Effector CD4-positive, alpha-beta T cell (primary cell): ENCODE data around the gene RAVER2.
"Not testable (repeated sequence)": the region's sequence is repeated elsewhere in the genome, so short reads cannot be mapped to it uniquely, and the experiment has no call there.

ENCODE experiments used
- DNase-seq: peaks from one replicate; pipeline ENCODE4 v3.0.0-alpha.2; 2020

Gene RAVER2

DNA sequence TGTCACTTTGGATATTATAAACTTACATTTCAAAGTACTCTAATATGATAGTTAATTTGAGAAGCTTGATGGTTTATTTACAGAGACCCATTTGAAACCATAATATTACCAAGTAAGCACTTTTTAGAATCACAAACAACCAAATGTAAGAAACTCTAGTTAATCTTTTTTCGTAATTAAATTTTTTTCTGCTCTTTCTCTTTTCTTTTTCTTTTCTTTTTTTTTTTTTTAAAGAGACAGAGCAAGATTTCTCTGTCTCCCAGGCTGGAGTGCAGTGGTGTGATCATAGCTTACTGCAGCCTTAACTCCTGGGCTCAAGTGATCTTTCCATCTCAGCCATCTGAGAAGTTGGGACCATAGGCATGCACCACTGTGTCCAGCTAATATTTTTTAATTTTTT is 5.2 kb downstream of the RAVER2 start:
- DNase-seq = no peak

DNA sequence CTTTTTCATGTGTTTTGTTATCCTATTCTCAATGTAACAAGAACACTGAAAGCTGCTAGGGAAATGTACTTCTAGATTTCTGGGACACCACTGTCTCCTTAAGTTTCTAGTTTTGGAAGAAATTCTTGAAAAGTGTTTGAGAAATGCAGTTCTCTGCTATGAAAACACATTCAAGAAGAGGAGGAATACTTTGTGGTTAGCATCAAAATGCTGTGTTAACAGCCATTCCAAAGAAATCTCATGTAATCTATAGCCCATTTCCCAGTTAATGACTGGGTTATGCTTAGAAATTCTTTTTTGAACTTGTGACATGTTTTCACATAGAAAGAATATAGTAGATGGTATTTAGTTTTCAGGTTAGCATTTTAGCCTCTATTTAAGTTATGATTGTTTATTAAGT is 6.0 kb downstream of the RAVER2 start:
- DNase-seq = no peak

DNA sequence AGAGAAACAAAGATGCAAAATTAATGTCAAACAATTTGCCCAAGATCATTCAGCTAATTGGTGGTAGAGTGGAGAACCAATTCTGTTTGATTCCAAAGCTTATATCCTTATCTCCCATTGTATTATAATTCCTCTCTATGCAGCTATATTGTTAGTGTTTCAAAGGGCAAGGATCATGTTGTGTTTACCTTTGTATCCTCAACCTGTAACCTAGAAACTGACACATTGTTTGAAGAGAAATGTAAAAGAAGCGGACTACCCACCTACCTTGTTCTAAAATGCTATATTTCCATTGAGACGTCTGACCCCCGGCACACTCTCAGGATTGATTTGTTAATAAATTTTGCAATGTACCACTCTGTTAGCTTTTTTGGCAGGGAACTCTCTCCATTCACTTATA is 9.3 kb downstream of the RAVER2 start:
- DNase-seq = no peak

DNA sequence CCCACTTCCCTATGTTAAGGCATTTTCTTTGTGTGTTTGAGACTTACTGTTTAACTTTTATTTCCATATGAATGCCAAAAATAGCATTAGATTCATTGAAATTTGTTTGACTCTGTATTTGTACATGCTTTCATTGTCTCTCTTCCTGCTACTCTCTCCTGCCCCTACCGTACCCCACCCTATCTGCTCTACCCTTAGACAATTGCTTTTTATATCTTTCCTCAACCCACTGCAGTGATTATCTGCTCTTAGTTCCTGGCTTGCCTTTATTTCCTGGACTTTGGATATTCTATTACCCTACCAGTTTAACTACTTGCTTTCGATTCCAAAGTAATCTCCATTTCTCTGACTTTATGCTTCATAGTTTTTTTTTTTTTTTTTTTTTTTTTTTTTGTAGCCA is 10.5 kb downstream of the RAVER2 start:
- DNase-seq = no peak

DNA sequence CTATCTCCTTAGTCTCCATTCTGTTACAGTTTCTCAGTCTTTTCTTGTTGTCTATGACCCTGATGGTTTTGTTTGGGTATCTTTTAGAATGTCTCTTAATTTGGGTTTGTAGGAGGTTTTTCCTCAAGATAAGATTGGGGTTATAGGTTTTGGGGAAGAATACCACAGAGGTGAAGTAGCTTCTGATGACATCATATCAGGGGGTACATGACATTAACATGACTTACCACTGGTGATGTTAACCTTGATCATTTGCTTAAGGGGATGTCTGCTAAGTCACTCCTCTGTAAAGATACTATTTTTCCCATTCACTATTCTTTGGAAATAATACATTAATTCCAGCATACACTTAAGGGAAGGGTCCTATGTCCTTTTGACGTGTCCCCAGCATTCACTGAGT is 11.9 kb downstream of the RAVER2 start:
- no peak for DNase-seq

DNA sequence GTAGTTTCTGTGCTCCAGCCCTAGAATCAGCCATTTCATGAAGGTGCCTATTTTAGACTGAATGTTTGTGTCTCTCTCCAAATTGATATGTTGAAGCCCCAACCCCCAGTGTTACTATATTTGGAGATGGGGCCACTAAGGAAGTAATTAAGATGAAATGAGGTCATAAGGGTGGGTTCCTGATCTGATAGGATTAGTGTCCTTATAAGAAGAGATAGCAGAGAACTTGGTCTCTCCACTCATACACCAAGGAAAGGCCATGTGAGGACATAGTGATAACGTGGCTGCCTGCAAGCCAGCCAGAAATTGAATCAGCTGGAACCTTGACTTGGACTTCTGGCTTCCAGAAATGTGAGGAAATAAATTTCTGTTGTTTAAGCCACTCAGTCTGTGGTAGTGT is 12.3 kb downstream of the RAVER2 start:
- DNase-seq = no peak

DNA sequence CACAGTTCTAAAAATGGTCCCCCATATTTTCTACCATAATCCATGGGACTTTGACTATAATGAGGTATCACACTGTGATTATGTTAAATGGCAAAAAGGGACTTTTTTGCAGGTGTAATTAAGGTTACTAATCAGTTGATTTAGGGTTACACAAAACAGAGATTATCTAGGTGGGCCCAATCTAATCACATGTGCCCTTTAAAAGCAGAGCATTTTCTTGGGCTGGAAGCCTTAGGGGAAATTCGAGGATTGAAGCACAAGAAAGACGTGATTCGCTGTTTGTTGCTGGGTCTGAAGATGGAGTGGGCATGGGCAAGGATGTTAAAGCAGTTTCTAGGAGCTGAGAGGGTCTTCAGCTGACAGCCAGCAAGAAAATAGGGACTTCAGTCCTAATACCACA is 13.4 kb downstream of the RAVER2 start:
- DNase-seq = no peak

DNA sequence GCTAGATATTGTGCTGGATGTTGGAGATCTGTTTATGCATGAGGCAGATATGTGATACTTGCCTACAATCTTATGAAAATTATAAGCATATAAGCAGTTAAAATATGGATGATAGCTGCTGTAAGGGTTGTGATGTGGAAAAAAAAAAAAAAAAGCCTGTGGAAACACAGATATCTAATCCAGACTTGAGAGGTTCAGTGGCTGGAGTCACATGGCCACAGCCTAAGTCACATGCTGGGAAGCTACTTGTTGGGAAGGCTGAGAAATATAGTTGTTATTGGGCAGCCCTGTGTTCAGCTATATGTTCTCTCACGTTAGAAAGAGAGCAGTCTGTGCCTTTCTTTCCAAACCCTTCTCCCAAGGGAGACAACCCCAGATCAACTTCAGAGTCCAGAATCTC is 15.1 kb downstream of the RAVER2 start:
- no peak for DNase-seq

DNA sequence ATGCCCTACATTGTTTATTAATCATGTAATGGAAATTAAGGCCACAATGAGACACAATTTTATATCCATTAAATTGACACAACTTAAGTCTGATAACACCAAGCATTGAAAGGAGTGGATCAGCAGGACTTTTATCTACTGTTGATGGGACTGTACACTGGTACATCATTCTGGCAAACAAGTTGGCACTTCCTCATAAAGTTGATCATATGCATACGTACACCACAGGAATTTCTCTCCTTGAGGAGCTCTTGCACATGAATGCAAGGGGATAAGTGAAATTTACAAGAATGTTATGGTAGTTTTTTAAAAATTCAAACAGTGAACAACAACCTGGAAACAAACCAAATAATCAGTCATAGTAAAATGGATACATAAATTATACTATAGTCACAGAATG is 20.1 kb downstream of the RAVER2 start:
- no peak for DNase-seq

DNA sequence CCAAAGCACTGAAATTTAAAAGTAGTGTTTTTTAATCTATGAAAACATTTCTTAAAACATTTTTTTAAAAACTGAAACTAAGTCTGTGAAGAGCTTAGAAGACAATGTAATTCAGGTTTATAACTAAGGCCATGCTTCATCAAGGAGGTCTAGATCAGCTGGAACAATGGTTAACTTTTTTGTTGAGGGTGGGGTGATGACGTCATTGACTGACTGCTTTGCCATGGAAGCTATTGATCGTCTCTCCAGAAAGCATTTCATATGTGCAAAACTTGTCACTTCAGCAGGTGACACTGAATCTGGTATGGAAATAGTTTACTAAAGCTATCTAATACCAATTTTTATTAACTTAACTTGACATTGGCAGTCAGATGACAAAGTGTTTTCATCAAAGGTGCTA is 21.0 kb downstream of the RAVER2 start:
- no peak for DNase-seq

DNA sequence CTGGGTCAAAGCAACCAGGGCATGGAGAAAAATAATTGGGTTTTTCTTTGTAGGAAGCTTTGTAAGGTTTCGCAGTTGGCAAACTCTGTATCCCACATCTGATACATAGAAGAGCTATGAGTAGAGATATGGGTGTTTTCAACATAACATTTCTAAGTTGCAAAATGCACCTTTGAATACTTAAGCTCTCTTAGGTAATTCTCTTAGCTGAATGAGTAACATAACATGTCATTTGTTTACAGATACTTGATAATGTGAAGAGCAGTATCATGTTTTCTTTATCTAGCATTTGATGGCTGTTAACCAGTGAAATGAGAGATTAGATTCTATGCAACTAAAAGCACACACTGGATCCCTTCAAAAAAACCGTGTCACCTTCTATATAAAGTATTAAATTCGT is 21.6 kb downstream of the RAVER2 start:
- no peak for DNase-seq

DNA sequence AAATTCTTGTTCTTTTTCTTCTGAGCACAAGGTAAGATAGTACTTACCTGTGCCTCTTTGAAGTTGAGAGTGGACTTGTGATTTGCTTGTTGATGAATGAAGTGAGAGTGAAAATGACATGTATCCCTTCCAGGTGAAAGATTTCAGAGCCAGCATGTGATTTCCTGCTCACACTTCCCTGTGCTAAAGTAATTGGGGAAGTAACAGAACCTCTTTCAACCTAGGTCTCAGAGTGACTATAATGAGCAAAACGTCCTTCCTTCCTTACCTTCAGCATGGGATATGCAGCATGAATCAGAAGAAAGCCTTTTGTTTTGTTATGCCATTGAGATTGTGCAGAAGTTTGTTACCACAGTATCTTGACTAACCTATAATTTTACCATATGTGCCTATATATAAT is 24.6 kb downstream of the RAVER2 start:
- no peak for DNase-seq

DNA sequence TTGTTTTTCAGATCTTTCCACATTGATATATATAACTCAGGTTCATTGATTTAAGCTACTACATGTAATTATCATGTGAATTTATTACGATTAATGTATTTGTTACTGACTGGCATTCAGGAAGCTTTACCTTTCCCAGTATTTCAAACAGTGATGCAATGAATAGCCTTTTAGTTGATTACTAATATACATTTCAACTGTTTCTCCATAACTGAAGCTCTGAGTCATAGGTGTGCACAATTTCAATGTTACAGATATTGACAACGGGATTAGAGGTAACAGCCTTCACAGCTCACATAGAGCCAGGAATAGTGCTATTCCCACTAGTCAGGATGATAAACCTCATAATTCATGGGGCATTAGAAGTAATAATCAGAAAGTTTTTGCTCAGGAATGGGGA is 25.1 kb downstream of the RAVER2 start:
- no peak for DNase-seq

DNA sequence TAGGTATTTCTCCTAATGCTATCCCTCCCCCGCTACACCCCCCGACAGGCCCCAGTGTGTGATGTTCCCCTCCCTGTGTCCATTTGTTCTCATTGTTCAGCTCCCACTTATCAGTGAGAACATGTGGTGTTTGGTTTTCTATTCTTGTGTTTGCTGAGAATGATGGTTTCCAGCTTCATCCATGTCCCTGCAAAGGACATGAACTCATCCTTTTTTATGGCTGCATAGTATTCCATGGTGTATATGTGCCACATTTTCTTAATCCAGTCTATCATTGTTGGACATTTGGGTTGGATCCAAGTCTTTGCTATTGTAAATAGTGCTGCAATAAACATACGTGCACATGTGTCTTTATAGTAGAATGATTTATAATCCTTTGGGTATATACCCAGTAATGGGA is 28.4 kb downstream of the RAVER2 start:
- not testable (repeated sequence) for DNase-seq

DNA sequence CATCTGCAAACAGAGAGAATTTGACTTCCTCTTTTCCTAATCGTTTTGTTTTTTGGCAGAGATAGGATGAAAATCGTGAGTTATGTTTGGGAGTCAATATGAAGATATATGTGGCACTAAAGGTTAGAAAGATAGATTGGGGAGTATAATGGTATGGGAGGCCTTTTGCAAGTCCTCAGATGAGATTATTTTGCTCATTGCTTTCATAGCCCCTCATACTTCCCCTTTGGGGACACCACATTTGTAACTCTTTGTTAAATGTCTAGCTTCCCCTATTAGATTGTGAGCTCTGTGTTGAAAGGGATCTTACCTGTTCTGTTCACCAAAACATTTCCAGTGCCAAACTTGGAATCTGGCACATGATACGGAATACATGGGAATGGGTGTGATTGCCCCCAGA is 30.2 kb downstream of the RAVER2 start:
- no peak for DNase-seq

DNA sequence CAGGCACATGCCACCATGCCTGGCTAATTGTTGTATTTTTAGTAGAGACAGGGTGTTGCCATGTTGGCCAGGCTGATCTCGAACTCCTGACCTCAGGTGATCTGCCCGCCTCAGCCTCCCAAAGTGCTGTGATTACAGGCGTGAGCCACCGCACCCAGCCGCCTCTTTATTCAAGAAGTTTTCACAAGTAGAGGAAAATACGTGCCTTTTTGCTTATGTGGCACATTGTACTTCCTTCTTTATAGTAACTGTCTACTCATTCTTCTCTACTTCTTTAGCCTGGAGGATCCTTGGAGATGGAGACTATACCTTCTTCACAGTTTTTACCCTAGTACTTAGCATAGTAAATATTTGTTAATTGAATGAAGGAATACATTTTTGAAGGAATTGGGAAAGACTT is 37.2 kb downstream of the RAVER2 start:
- not testable (repeated sequence) for DNase-seq

DNA sequence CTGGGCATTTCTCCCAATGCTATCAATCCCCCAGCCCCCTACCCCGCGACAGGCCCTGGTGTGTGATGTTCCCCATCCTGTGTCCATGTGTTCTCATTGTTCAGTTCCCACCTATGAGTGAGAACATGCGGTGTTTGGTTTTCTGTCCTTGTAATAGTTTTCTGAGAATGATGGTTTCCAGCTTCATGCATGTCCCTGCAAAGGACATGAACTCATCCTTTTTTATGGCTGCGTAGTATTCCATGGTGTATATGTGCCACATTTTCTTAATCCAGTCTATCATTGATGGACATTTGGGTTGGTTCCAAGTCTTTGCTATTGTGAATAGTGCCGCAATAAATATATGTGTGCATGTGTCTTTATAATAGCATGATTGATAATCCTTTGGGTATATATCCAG is 38.0 kb downstream of the RAVER2 start:
- DNase-seq = not testable (repeated sequence)

DNA sequence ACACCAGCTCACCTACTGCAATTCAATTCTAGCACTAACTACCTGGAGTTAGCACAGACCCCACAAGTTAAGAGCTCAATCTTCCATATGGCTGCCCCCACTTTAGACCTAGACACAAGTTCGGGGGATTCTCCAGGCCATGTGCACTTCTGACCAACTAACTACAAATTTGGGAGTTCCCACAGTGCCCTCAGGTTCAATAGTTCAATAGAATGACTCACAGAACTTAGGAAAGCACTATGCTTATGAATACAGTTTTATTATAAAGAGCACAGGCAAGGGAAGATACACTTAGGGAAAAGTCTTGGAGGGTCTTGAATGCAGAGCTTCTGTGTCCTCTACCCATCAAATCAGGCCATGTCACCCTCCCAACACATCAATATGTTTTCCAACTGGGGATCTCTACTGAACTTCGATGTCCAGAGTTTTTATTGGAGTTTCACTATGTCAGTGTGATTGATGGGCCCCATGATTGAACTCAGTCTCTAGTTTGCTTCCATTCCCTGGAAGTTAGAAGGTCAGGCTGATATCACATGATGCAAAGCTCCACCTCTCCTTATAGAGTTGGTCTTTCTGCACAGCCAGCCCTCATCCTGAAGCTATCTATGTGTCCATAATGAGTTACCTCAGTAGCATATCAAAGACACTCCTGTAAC is 46.1 kb downstream of the RAVER2 start:
- DNase-seq = no peak

DNA sequence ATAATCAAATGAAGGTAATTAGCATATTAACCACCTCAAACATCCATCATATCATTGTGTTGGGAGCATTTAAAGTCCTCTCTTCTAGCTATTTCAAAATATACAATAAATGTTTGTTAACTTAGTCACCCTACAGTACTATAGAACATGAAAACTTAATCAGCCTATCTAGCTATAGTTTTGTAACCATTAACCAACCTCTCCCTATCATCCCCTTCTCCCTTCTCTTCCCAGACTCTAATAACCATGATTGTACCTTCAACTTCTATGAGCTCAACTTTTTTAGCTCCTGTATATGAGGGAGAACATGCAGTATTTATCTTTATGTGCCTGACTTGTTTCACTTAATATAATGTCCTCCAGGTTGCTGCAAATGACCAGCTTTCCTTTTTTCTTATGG is 54.0 kb downstream of the RAVER2 start:
- DNase-seq = no peak

DNA sequence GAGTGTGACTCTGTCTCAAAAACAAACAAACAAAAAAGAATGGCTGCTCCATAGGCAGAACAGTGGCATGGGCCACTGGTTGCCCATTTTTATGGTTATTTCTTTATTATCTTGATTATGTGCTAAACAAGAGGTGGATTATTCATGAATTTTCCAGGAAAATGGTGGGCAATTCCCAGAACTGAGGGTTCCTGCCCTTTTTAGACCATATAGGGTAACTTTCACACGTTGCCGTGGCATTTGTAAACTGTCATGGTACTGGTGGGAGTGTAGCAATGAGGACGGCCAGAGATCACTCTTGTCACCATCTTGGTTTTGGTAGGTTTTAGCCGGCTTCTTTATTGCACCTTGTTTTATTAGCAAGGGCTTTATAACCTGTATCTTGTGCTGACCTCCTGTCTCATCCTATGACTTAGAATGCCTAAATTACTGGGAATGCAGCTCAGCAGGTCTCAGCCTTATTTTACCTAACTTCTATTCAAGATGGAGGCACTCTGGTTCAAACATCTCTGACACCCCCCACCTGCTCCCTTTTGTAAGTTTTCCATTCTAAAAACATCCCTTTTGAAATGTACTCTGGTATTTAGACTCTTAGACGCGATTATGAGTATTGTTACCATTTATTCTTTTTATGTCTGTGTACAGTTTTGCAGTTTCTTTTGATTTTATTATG is 57.1 kb downstream of the RAVER2 start:
- DNase-seq = no peak

DNA sequence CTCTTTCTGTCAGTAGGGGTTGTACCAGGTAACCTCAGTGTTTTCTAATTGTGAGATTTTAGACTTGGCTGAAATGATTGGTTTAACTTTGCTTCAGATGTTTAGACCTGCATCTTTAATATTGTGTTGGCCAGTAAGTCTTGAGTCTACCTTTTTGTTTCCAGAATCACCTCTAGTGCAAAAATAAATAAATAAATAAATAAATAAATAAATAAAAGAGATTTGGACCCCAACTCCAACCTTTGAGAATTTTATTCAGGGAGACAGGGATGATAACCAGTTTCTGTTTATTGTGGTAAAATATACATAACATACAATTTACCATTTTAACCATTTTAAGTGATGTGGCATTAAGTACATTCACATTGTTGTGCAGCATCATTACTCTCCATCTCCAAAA is 64.4 kb downstream of the RAVER2 start:
- no peak for DNase-seq

DNA sequence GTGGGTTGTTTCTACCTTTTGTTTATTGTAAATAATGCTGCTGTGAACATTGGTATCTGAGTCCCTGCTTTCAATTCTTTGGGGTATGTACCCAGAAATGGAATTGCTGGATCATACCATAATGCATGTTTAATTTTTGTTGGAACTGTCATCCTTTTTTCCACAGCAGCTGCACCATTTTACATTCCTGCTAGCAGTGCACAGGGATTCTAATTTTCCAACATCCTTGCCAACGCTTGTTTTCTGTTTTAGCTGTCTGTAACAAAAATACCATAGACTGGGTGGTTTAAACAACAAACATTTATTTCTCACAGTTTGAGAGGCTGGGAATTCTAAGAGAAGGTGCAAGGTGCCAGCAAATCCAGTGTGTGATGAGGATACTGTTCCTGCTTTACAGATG is 65.1 kb downstream of the RAVER2 start:
- no peak for DNase-seq

DNA sequence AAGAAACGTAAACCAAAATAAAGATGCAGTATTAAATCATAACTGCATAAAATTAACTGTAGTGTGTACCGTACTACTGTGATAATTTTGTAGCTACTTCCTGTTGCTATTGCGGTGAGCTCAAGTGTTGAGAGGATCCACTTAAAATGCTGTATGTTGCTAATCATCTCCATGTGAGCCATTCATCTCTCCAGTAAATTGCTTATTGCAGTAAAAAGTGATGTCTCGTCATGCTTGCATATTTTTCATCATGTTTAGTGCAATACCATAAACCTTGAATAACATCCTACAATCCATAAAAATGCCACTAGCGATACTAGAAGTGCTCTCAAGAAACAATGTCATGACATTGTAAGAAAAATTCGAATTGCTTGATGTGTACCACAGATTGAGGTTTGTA is 66.3 kb downstream of the RAVER2 start:
- DNase-seq = no peak

DNA sequence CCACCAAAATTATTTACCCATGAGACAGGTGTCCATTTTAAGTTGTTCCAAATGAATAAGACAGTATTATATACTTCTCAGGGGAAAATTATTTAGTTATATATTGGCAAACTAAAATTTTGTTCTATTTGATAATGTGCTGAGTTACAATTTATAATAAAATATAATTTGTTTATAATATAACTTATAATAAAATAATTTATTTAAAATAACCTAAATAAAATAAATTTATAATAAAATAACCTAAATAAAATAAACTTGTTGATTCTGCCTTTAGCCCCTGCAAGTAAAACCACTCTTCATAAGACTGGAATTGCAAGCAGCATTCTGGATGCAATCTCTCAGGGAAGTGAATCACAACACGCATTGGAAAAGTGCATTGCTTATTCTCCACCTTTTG is 69.6 kb downstream of the RAVER2 start:
- no peak for DNase-seq

DNA sequence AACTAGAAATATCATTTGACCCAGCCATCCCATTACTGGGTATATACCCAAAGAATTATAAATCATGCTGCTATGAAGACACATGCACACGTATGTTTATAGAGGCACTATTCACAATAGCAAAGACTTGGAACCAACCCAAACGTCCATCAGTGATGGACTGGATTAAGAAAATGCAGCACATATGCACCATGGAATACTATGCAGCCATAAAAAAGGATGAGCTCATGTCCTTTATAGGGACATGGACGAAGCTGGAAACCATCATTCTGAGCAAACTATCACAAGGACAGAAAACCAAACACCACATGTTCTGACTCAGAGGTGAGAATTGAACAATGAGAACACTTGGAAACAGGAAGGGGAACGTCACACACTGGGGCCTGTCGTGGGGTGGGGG is 72.5 kb downstream of the RAVER2 start:
- not testable (repeated sequence) for DNase-seq
